Measurements from ENCODE around the gene ARHGDIA. TPM values are rescaled to one million over a fixed set of nuclear protein-coding genes. Genes with fewer than 3 reads are reported as not detected.

Gene ARHGDIA
- total RNA-seq, 2 experiments from 2014 or later = 706 to 715 TPM

- H3K4me3 ChIP-seq (ENCODE audit: low read length) = no peak overlapping the region
- no peak overlapping the region for H3K4me3 Mint-ChIP-seq
- H3K27ac ChIP-seq (ENCODE audit: low read depth in 1 of 2, low read length in 2 of 2) = no peak overlapping the region
- H3K36me3 Mint-ChIP-seq (ENCODE audit: low read depth) = peaks cover 7% of the 10 kb centered on the region
- no peaks in the 10 kb centered on the region for H3K27me3 Mint-ChIP-seq
- ATAC-seq (ENCODE audit: poor library complexity) = no peak
- peaks cover 5% of the 10 kb centered on the region for H3K36me3 ChIP-seq (ENCODE audit: insufficient read depth, low read length)
- ChIA-PET CTCF (no interaction called here), POLR2A (no interaction called here)
- DNase-seq = no peak
- peaks cover 19% of the 10 kb centered on the region for H3K4me1 Mint-ChIP-seq (ENCODE audit: low read depth)
- H3K9me3 Mint-ChIP-seq = no peaks in the 10 kb centered on the region
- H3K27ac Mint-ChIP-seq = no peak overlapping the region
- H3K4me1 ChIP-seq (ENCODE audit: insufficient read depth, low read length) = peaks cover 28% of the 10 kb centered on the region
- intact Hi-C loops (cut with DNase I, micrococcal nuclease) = loop anchor here in 1 of 2 experiments (5.0 kb wide), 3 partner anchors 42 to 87 kb away; partner anchors contain the start of genes ALYREF, ANAPC11, ARHGDIA and SIRT7
- H3K27me3 ChIP-seq (ENCODE audit: control insufficient read depth in 1 of 2, insufficient read depth in 2 of 2, low read length in 2 of 2) = no peaks in the 10 kb centered on the region
- no peaks in the 10 kb centered on the region for H3K9me3 ChIP-seq (ENCODE audit: control insufficient read depth in 1 of 2, insufficient read depth in 1 of 2, low read length in 2 of 2)
- TF ChIP-seq, protein P1, sequence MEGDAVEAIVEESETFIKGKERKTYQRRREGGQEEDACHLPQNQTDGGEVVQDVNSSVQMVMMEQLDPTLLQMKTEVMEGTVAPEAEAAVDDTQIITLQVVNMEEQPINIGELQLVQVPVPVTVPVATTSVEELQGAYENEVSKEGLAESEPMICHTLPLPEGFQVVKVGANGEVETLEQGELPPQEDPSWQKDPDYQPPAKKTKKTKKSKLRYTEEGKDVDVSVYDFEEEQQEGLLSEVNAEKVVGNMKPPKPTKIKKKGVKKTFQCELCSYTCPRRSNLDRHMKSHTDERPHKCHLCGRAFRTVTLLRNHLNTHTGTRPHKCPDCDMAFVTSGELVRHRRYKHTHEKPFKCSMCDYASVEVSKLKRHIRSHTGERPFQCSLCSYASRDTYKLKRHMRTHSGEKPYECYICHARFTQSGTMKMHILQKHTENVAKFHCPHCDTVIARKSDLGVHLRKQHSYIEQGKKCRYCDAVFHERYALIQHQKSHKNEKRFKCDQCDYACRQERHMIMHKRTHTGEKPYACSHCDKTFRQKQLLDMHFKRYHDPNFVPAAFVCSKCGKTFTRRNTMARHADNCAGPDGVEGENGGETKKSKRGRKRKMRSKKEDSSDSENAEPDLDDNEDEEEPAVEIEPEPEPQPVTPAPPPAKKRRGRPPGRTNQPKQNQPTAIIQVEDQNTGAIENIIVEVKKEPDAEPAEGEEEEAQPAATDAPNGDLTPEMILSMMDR (IDR thresholded peaks at IDR 0.05) = no peak
Measured at GRCh38 chr17:81829858-81830257, 41.3 kb downstream of the ARHGDIA start.

DNA sequence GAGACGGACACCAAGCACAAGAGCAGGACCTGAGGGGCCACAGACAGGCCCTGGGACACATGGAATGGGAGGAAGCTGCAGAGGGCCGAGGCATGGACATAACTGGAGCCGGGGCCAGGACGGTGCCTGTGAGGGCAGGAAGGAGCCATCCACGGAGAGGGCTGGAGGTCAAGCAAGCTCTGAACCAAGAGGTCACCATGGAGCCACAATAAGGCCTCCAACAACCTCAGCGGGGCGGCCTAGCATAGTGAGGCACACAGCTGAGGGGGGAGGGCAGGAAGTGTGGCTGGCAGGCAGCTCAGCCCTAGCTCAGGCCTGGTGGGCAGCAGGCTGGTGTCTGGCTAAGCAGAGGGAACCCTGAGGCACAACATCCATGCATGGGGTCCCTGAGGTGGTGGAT, 42.5 kb downstream of the ARHGDIA start:
- peaks cover 8% of the 10 kb centered on the region for H3K36me3 Mint-ChIP-seq (ENCODE audit: low read depth)
- CTCF ChIA-PET = no interaction called here

GRCh38 chr17:81825841-81826466, 45.2 kb downstream of the ARHGDIA start:
- Histone ChIP-seq H3K36me3 (ENCODE audit: insufficient read depth, low read length) (peaks cover 22% of the 10 kb centered on the region), H3K9me3 (ENCODE audit: control insufficient read depth in 1 of 2, insufficient read depth in 1 of 2, low read length in 2 of 2) (no peaks in the 10 kb centered on the region), H3K27me3 (ENCODE audit: control insufficient read depth in 1 of 2, insufficient read depth in 2 of 2, low read length in 2 of 2) (no peaks in the 10 kb centered on the region), H3K27ac (ENCODE audit: low read depth in 1 of 2, low read length in 2 of 2) (no peak overlapping the region), H3K4me3 (ENCODE audit: low read length) (no peak overlapping the region), H3K4me1 (ENCODE audit: insufficient read depth, low read length) (peaks cover 9% of the 10 kb centered on the region)
- no peak for DNase-seq
- TF ChIP-seq, protein P1 (IDR thresholded peaks at IDR 0.05) = no peak
- Mint-ChIP-seq H3K27ac (no peak overlapping the region), H3K27me3 (no peaks in the 10 kb centered on the region), H3K9me3 (no peaks in the 10 kb centered on the region), H3K4me3 (no peak overlapping the region), H3K36me3 (ENCODE audit: low read depth) (peaks cover 8% of the 10 kb centered on the region), H3K4me1 (ENCODE audit: low read depth) (no peaks in the 10 kb centered on the region)
- intact Hi-C loops (cut with DNase I, micrococcal nuclease) = no loop called here
- CTCF ChIA-PET = no interaction called here
- POLR2A ChIA-PET = no interaction called here
- ATAC-seq (ENCODE audit: poor library complexity) = no peak

More for the DNA sequence above, 42.5 kb downstream of the ARHGDIA start:
- Mint-ChIP-seq H3K27ac (no peak overlapping the region), H3K27me3 (no peaks in the 10 kb centered on the region), H3K9me3 (no peaks in the 10 kb centered on the region), H3K4me1 (ENCODE audit: low read depth) (peaks cover 16% of the 10 kb centered on the region), H3K4me3 (peak overlapping the region; percentile 51)
- Histone ChIP-seq H3K27ac (ENCODE audit: low read depth in 1 of 2, low read length in 2 of 2) (no peak overlapping the region), H3K9me3 (ENCODE audit: control insufficient read depth in 1 of 2, insufficient read depth in 1 of 2, low read length in 2 of 2) (no peaks in the 10 kb centered on the region), H3K36me3 (ENCODE audit: insufficient read depth, low read length) (peaks cover 11% of the 10 kb centered on the region), H3K4me1 (ENCODE audit: insufficient read depth, low read length) (peaks cover 22% of the 10 kb centered on the region), H3K27me3 (ENCODE audit: control insufficient read depth in 1 of 2, insufficient read depth in 2 of 2, low read length in 2 of 2) (no peaks in the 10 kb centered on the region), H3K4me3 (ENCODE audit: low read length) (no peak overlapping the region)
- no peak for DNase-seq
- TF ChIP-seq, protein P1 (IDR thresholded peaks at IDR 0.05) = no peak
- intact Hi-C loops (cut with DNase I, micrococcal nuclease) = no loop called here
- ATAC-seq (ENCODE audit: poor library complexity) = no peak
- POLR2A ChIA-PET = interaction anchor here (1.3 kb wide), 1 partner anchor 126 kb away, joined by 3 read pairs; the partner anchor contains the start of gene MRPL12

Measured in CD4-positive, alpha-beta T cell (primary cell).